Diencephalon (tissue), 1 donor: ENCODE results near the gene ZNF567. TPM values are rescaled to one million over a fixed set of nuclear protein-coding genes. Genes with fewer than 3 reads are reported as not detected.

Experiments
- total RNA-seq: library from RNA; depleted of rRNA; stranded (reverse); fragments of >200 nt; gene quantifications from one replicate; pipeline ENCODE4 v1.2.3, GENCODE V29; 2014

ZNF567 gene
- total RNA-seq = 21.0 TPM

GRCh38 chr19:36687214-36688056 is at the start of gene ZNF567:
Gene ZNF567, plus strand, starts transcription at chr19:36687612. Its CDS starts 7,256 bp downstream, at chr19:36694868.

Other genes with a start within 250 kb of the ZNF567 start
- 43.6 TPM for gene ZNF566, start 198.1 kb upstream of the ZNF567 start, total RNA-seq
- gene ZNF260, start 159.3 kb upstream of the ZNF567 start, total RNA-seq = 62.3 TPM
- gene ZNF529, start 114.3 kb upstream of the ZNF567 start, total RNA-seq = 47.3 TPM
- gene ZNF382, start 82.3 kb upstream of the ZNF567 start, total RNA-seq = 88.6 TPM
- gene ZNF461, start 20.8 kb upstream of the ZNF567 start, total RNA-seq = 42.2 TPM
- gene ZNF850, start 85.2 kb downstream of the ZNF567 start, total RNA-seq = 7.6 TPM
- 21.5 TPM for gene ZNF790, start 150.8 kb downstream of the ZNF567 start, total RNA-seq
- gene ZNF345, start 163.3 kb downstream of the ZNF567 start, total RNA-seq = 22.8 TPM
- 8.3 TPM for gene ZNF829, start 228.7 kb downstream of the ZNF567 start, total RNA-seq
- gene ZNF568, start 228.7 kb downstream of the ZNF567 start, total RNA-seq = 39.2 TPM